Type B pancreatic cell (in vitro differentiated cells): Measurements from ENCODE around the gene PTPRR. TPM values are rescaled to one million over a fixed set of nuclear protein-coding genes. Genes with fewer than 3 reads are reported as not detected.

ENCODE experiments used
- DNase-seq: peaks from one replicate; pipeline ENCODE4 v3.0.0; 2021; ENCODE audit warnings: mixed read lengths; ENCODE audit not compliant: unreplicated experiment; ENCODE audit errors: extremely low spot score
- H3K27ac Mint-ChIP-seq: 2 replicates; pipeline ENCODE4 v1.8.0; 2021; ENCODE audit warnings: mild to moderate bottlenecking, mixed read lengths
- H3K27me3 Mint-ChIP-seq: 2 replicates; pipeline ENCODE4 v1.8.0; 2021; ENCODE audit warnings: mixed read lengths
- H3K36me3 Mint-ChIP-seq: 2 replicates; pipeline ENCODE4 v1.8.0; 2021; ENCODE audit warnings: mixed read lengths
- H3K4me1 Mint-ChIP-seq: one replicate; pipeline ENCODE4 v1.8.0; 2021; ENCODE audit warnings: mixed read lengths; ENCODE audit not compliant: unreplicated experiment
- H3K4me3 Mint-ChIP-seq: 2 replicates; pipeline ENCODE4 v1.8.0; 2021; ENCODE audit warnings: mild to moderate bottlenecking, mixed read lengths
- H3K9me3 Mint-ChIP-seq: 2 replicates; pipeline ENCODE4 v1.8.0; 2021; ENCODE audit warnings: mixed read lengths
- total RNA-seq: library from RNA; stranded (reverse); gene quantifications from 2 replicates; pipeline ENCODE4 v1.2.1, GENCODE V29; 2021; ENCODE audit warnings: low replicate concordance
- TF ChIP-seq, protein P1 (sequence below): fragments of 200-600 bp; sonication (generic); conservative IDR thresholded peaks from 2 replicates; pipeline ENCODE4 v1.5.0; 2021; ENCODE audit warnings: antibody characterized with exemption, mild to moderate bottlenecking

Gene PTPRR
- total RNA-seq, 1 donor from 2014 or later = 0.77 TPM

DNA sequence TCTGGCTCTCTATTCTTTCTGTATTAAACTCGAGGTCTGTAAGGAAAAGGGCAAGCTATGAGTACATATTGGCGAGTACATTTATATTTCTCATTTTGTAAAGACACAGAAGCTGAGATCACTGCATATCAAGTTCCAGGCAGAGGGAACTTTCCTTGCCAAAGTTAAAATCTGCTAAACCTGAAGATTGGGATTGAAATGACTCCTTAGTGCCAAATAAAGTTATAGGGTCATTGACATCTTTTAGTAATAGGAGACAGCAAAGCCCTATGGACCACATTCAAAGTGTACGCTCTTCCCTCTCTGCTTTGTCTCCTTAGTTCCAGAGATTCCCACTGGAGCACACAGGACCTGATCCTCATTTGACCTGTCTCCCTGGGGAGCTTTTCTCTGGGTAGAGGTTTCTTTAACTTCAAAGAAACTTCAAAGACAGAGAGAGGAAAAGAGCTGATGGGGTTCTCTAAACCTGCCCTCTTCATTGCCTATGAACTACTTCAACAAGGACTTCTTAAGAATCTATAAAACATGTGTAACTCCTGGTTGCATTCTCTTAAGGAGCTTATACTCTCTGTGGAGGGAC is 42.6 kb upstream of the PTPRR start:
- H3K9me3 Mint-ChIP-seq = no peaks in the 10 kb centered on the region
- DNase-seq = no peak
- no peak overlapping the region for H3K4me3 Mint-ChIP-seq
- H3K36me3 Mint-ChIP-seq = no peaks in the 10 kb centered on the region
- TF ChIP-seq, protein P1, sequence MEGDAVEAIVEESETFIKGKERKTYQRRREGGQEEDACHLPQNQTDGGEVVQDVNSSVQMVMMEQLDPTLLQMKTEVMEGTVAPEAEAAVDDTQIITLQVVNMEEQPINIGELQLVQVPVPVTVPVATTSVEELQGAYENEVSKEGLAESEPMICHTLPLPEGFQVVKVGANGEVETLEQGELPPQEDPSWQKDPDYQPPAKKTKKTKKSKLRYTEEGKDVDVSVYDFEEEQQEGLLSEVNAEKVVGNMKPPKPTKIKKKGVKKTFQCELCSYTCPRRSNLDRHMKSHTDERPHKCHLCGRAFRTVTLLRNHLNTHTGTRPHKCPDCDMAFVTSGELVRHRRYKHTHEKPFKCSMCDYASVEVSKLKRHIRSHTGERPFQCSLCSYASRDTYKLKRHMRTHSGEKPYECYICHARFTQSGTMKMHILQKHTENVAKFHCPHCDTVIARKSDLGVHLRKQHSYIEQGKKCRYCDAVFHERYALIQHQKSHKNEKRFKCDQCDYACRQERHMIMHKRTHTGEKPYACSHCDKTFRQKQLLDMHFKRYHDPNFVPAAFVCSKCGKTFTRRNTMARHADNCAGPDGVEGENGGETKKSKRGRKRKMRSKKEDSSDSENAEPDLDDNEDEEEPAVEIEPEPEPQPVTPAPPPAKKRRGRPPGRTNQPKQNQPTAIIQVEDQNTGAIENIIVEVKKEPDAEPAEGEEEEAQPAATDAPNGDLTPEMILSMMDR = no peak
- H3K4me1 Mint-ChIP-seq = peaks cover 12% of the 10 kb centered on the region
- no peaks in the 10 kb centered on the region for H3K27me3 Mint-ChIP-seq
- H3K27ac Mint-ChIP-seq = no peak overlapping the region

DNA sequence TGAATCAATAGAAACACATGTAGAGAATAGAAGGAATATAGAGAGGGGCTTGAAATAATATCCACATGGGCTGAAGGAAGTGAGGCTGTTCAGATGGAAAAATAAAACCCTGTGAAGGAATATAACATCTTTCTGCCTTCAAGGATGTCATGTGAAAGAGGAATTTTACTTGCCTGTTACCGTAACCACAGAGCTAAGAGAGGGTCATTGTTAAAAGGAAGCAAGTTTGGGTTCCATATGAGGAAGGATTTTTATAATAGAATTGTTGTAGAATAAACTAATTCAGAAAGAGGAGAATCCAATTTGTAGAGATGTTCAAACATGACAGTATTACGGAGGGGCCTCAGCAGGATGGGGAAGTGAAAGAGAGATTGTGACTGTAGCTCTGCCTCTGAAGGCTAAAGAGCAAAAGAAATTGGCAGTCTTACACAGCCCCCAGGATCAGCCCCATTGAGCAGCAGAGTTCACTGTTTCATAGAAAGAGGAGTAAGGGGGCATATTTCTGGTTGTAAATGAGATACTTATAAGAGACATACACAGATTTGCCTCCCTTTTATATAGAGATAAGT is 41.8 kb upstream of the PTPRR start:
- DNase-seq = no peak
- Mint-ChIP-seq H3K27me3 (no peaks in the 10 kb centered on the region), H3K4me3 (no peak overlapping the region), H3K9me3 (no peaks in the 10 kb centered on the region), H3K36me3 (no peaks in the 10 kb centered on the region), H3K4me1 (peaks cover 12% of the 10 kb centered on the region), H3K27ac (no peak overlapping the region)
- TF ChIP-seq, protein P1 = no peak

GRCh38 chr12:70960484-70960883 is 39.9 kb upstream of the PTPRR start:
- H3K27ac Mint-ChIP-seq = no peak overlapping the region
- TF ChIP-seq, protein P1 = no peak
- DNase-seq = no peak
- no peaks in the 10 kb centered on the region for H3K27me3 Mint-ChIP-seq
- H3K9me3 Mint-ChIP-seq = no peaks in the 10 kb centered on the region
- H3K4me1 Mint-ChIP-seq = peaks cover 12% of the 10 kb centered on the region
- H3K36me3 Mint-ChIP-seq = no peaks in the 10 kb centered on the region
- H3K4me3 Mint-ChIP-seq = no peak overlapping the region

DNA sequence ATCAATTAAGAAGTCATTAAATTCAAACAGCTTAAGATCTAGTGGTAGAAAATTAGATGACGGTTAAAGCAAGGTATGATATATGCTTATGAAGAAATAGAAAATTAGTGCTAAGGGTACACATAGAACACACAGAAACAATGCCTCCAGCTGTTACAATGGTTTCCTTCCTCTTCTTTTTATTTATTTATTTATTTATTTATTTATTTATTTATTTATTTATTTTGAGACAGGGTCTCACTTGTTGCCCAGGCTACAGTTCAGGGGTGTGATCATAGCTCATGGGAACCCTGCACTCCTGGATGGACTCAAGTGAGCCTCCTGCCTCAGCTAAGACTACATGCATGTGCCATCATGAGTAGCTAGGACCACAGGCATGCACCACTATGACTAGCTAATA is 34.9 kb upstream of the PTPRR start:
- Mint-ChIP-seq H3K9me3 (no peaks in the 10 kb centered on the region), H3K27ac (no peak overlapping the region), H3K4me1 (no peaks in the 10 kb centered on the region), H3K4me3 (no peak overlapping the region), H3K27me3 (no peaks in the 10 kb centered on the region), H3K36me3 (no peaks in the 10 kb centered on the region)
- no peak for DNase-seq
- TF ChIP-seq, protein P1 = no peak

DNA sequence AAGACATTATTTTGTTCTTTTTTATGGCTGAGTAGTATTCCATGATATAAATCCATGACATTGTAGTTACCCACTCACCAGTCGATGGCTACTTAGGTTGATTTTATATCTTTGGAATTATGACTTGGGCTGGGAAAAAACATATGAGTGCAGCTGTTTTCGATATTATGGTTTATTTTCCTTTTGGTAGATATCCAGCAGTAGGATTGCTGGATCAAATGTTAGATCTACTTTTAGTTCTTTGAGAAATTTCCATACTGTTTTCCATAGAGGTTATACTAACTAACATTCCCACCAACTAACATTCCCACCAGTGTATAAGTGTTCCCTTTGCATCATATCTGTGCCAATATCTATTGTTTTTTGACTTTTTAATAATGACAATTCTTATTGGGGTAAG is 29.9 kb upstream of the PTPRR start:
- Mint-ChIP-seq H3K27me3 (no peaks in the 10 kb centered on the region), H3K27ac (no peak overlapping the region), H3K4me1 (no peaks in the 10 kb centered on the region), H3K4me3 (no peak overlapping the region), H3K36me3 (no peaks in the 10 kb centered on the region), H3K9me3 (no peaks in the 10 kb centered on the region)
- DNase-seq = no peak
- TF ChIP-seq, protein P1 = no peak
